Activated T-helper 17 cell treated with anti-CD3 and anti-CD28 coated beads, Interleukin-2, amount 50 U/mL, for 72 hours (primary cell): ENCODE results near the gene GOLGA3. TPM values are rescaled to one million over a fixed set of nuclear protein-coding genes. Genes with fewer than 3 reads are reported as not detected.
"Not testable (repeated sequence)": the region's sequence is repeated elsewhere in the genome, so short reads cannot be mapped to it uniquely, and the experiment has no call there.

ENCODE experiments used
- ATAC-seq: fragments of 150-1000 bp; cut with Tn5 transposase; replicated peaks from 2 replicates; pipeline ENCODE4 v1.10.0; 2021; ENCODE audit warnings: mild to moderate bottlenecking, moderate library complexity
- H3K27ac Mint-ChIP-seq: one replicate; pipeline ENCODE4 v1.8.0; 2022; ENCODE audit warnings: mixed read lengths
- H3K27me3 Mint-ChIP-seq: one replicate; pipeline ENCODE4 v1.8.0; 2022; ENCODE audit warnings: mixed read lengths
- H3K36me3 Mint-ChIP-seq: one replicate; pipeline ENCODE4 v1.8.0; 2022; ENCODE audit warnings: low read depth, mild to moderate bottlenecking, mixed read lengths
- H3K4me1 Mint-ChIP-seq: one replicate; pipeline ENCODE4 v1.8.0; 2022; ENCODE audit warnings: mixed read lengths
- H3K4me3 Mint-ChIP-seq: one replicate; pipeline ENCODE4 v1.8.0; 2022; ENCODE audit warnings: mild to moderate bottlenecking, mixed read lengths
- H3K9me3 Mint-ChIP-seq: one replicate; pipeline ENCODE4 v1.8.0; 2022; ENCODE audit warnings: mixed read lengths
- total RNA-seq, 2 donors: library from RNA; stranded (reverse); gene quantifications; one replicate each; pipeline ENCODE4 v1.2.3, GENCODE V29; 2022

Gene GOLGA3
- total RNA-seq, 2 donors from 2014 or later: 51.8 to 56.8 TPM

- Mint-ChIP-seq H3K27ac (no peak overlapping the region), H3K27me3 (no peaks in the 10 kb centered on the region), H3K9me3 (no peaks in the 10 kb centered on the region), H3K36me3 (peaks cover 88% of the 10 kb centered on the region), H3K4me3 (no peak overlapping the region), H3K4me1 (no peaks in the 10 kb centered on the region)
- no peak for ATAC-seq
These were observed 40.8 kb downstream of the GOLGA3 start for GRCh38 chr12:132787877-132788276.

GRCh38 chr12:132786192-132786591 is 42.5 kb downstream of the GOLGA3 start:
- no peak for ATAC-seq

GRCh38 chr12:132784580-132784979 is 44.1 kb downstream of the GOLGA3 start:
- Mint-ChIP-seq H3K36me3 (peaks cover 93% of the 10 kb centered on the region), H3K27ac (no peak overlapping the region), H3K9me3 (no peaks in the 10 kb centered on the region), H3K4me3 (no peak overlapping the region), H3K4me1 (no peaks in the 10 kb centered on the region), H3K27me3 (no peaks in the 10 kb centered on the region)
- no peak for ATAC-seq

More at GRCh38 chr12:132786192-132786591, 42.5 kb downstream of the GOLGA3 start:
- peaks cover 93% of the 10 kb centered on the region for H3K36me3 Mint-ChIP-seq
- H3K27me3 Mint-ChIP-seq: no peaks in the 10 kb centered on the region
- no peaks in the 10 kb centered on the region for H3K4me1 Mint-ChIP-seq
- peak overlapping the region; percentile 56 for H3K27ac Mint-ChIP-seq
- no peak overlapping the region for H3K4me3 Mint-ChIP-seq
- H3K9me3 Mint-ChIP-seq: no peaks in the 10 kb centered on the region

DNA sequence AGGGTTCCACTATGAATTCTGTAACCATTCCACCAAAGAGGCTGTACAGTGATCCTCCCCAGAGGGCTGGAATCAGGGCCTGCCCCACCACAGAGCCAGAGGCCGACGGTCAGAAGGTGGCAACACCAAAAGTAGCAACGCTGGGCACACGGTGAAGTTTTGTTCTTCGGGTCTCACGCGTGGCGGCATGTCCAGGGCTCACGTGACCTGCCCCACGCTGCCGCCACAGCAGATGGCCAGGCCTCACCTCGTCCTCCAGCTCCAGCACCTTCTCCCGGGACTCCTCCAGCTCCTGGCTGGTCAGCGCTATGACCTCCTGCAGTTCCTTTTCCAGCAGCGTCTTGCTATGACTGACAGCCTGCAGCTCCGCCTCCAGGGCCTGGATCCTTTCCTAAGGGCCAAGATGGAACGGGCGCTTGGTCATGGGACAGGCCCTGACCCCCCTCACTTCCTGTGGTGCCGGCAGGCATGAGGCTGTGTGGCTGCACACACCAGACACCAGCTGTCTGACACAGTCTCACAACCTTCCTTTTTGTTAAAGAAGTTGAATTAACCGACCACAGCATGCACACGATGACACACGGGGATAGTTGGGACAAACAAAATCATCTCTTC is 44.6 kb downstream of the GOLGA3 start:
- ATAC-seq: no peak
- no peak overlapping the region for H3K4me3 Mint-ChIP-seq

DNA sequence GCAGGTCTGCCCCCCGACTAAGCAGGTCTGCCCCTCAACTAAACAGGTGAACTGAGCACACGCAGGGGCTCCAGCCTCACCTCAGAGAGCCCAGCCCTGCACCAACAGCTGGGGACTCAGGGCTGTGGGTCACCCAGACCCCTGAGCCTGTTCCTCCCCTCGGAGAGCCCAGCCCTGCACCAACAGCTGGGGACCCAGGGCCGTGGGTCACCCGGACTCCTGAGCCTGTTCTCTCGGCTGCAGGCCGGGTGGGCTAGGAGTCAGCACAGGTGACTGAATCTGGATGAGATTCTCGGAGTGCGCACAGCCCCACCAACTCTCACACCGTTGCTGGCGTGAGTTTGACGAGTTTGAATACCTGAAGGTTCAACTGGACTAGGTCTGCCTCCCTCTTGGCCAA is 46.7 kb downstream of the GOLGA3 start:
- no peak overlapping the region for H3K4me3 Mint-ChIP-seq
- H3K9me3 Mint-ChIP-seq: no peaks in the 10 kb centered on the region
- H3K36me3 Mint-ChIP-seq: peaks cover 87% of the 10 kb centered on the region
- ATAC-seq: no peak
- no peaks in the 10 kb centered on the region for H3K4me1 Mint-ChIP-seq
- H3K27ac Mint-ChIP-seq: no peak overlapping the region
- H3K27me3 Mint-ChIP-seq: no peaks in the 10 kb centered on the region

More for the DNA sequence above, 44.6 kb downstream of the GOLGA3 start:
- Mint-ChIP-seq H3K36me3 (peaks cover 91% of the 10 kb centered on the region), H3K4me1 (no peaks in the 10 kb centered on the region), H3K27me3 (no peaks in the 10 kb centered on the region), H3K9me3 (no peaks in the 10 kb centered on the region), H3K27ac (no peak overlapping the region)

DNA sequence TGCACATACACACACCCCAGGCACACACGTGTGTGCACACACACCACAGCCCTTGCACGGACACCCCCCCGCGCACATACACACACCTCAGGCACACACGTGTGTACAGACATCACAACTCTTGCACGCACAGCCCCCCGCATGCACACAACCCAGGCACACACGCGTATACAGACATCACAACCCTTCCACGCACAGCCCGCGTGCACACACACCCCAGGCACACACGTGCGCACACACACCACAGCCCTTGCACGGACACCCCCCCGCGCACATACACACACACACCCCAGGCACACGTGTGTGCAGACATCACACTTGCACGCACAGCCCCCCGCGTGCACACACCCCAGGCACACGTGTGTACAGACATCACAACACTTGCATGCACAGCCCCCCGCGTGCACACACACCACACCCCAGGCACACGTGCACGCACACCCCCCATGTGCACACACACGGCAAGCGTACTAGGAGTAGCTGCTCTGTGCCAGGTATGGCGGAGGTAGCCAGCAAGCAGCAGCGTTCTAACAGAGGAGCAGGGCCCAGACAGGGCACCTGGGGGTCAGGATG is 48.8 kb downstream of the GOLGA3 start:
- no peak for ATAC-seq
- H3K4me3 Mint-ChIP-seq: no peak overlapping the region
- no peaks in the 10 kb centered on the region for H3K4me1 Mint-ChIP-seq
- H3K27me3 Mint-ChIP-seq: no peaks in the 10 kb centered on the region
- no peak overlapping the region for H3K27ac Mint-ChIP-seq
- H3K36me3 Mint-ChIP-seq: peaks cover 87% of the 10 kb centered on the region
- no peaks in the 10 kb centered on the region for H3K9me3 Mint-ChIP-seq

GRCh38 chr12:132777614-132778013 is 51.1 kb downstream of the GOLGA3 start:
- H3K4me3 Mint-ChIP-seq: no peak overlapping the region
- no peak for ATAC-seq
- no peaks in the 10 kb centered on the region for H3K9me3 Mint-ChIP-seq
- no peaks in the 10 kb centered on the region for H3K4me1 Mint-ChIP-seq
- H3K36me3 Mint-ChIP-seq: peaks cover 85% of the 10 kb centered on the region
- H3K27me3 Mint-ChIP-seq: no peaks in the 10 kb centered on the region
- H3K27ac Mint-ChIP-seq: no peak overlapping the region

GRCh38 chr12:132776816-132777568 is 51.7 kb downstream of the GOLGA3 start:
- Mint-ChIP-seq H3K4me3 (no peak overlapping the region), H3K4me1 (no peaks in the 10 kb centered on the region), H3K27me3 (no peaks in the 10 kb centered on the region), H3K9me3 (no peaks in the 10 kb centered on the region), H3K27ac (no peak overlapping the region), H3K36me3 (peaks cover 86% of the 10 kb centered on the region)
- no peak for ATAC-seq

GRCh38 chr12:132776230-132776625 is 52.4 kb downstream of the GOLGA3 start:
- not testable (repeated sequence) for H3K27ac Mint-ChIP-seq, H3K4me1 Mint-ChIP-seq, H3K9me3 Mint-ChIP-seq, ATAC-seq, H3K27me3 Mint-ChIP-seq, H3K4me3 Mint-ChIP-seq
- peaks cover 88% of the 10 kb centered on the region for H3K36me3 Mint-ChIP-seq

DNA sequence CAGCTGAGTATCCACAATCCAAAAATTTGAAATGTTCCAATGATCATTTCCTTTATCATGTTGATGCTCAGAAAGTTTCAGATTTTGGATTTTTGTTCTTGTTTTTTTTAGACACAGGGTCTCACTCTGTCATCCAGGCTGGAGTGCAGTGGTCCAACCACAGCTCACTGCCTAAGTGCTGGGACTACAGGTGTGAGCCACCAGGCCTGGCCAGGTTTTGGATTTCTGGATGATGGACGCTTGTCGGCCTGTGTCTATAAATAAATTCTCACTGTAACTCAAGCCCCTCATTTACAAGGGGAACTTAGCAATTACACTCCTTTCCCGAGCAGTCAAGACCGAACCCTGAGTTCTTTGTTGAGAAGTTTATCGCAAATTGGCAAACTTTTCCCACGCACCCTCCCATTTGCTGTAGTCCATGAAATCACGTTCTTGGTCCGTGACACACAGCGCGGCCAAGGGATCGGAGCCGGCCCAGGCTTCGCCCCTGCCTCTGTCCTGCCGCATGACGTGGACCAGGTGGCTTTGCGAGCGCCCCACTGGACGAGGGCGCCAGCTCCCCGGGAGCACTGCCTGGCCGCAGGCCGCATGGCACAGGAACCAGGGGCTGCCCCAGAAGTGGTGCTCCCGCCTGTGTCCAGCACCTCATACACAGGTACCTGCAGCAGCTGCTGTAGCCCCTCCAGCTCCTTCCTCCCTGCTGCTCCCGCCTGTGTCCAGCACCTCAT is 53.0 kb downstream of the GOLGA3 start:
- Mint-ChIP-seq H3K9me3 (no peaks in the 10 kb centered on the region), H3K4me1 (no peaks in the 10 kb centered on the region), H3K27ac (no peak overlapping the region), H3K36me3 (peaks cover 84% of the 10 kb centered on the region), H3K4me3 (no peak overlapping the region), H3K27me3 (no peaks in the 10 kb centered on the region)
- no peak for ATAC-seq

- Mint-ChIP-seq H3K4me3 (no peak overlapping the region), H3K36me3 (peaks cover 82% of the 10 kb centered on the region), H3K4me1 (no peaks in the 10 kb centered on the region), H3K9me3 (no peaks in the 10 kb centered on the region), H3K27ac (peak overlapping the region; percentile 52), H3K27me3 (no peaks in the 10 kb centered on the region)
- ATAC-seq: no peak
These were observed 53.9 kb downstream of the GOLGA3 start for GRCh38 chr12:132774646-132775275.

DNA sequence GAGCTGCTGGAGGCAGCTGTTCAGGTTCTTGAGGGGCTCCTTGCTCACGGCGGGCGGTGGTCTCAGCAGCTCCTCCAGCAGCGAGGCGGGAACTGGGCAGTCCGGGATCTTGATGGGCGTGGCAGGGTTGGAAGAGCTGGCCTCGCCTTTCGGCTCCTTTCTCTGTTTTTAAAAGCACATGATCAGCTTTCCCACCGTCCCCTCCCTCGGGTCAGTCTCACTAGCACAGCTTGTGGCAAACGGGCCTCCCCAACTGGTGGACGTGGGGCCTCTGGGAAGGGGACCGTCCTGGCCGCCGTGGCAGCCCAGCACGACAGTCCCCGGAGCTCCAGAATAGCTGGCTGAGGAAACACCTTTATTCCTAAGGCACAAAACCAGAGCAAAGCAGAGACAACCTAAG is 54.5 kb downstream of the GOLGA3 start:
- H3K27ac Mint-ChIP-seq: no peak overlapping the region
- H3K4me3 Mint-ChIP-seq: no peak overlapping the region
- no peaks in the 10 kb centered on the region for H3K4me1 Mint-ChIP-seq
- H3K9me3 Mint-ChIP-seq: no peaks in the 10 kb centered on the region
- ATAC-seq: no peak
- H3K27me3 Mint-ChIP-seq: no peaks in the 10 kb centered on the region
- peaks cover 82% of the 10 kb centered on the region for H3K36me3 Mint-ChIP-seq

DNA sequence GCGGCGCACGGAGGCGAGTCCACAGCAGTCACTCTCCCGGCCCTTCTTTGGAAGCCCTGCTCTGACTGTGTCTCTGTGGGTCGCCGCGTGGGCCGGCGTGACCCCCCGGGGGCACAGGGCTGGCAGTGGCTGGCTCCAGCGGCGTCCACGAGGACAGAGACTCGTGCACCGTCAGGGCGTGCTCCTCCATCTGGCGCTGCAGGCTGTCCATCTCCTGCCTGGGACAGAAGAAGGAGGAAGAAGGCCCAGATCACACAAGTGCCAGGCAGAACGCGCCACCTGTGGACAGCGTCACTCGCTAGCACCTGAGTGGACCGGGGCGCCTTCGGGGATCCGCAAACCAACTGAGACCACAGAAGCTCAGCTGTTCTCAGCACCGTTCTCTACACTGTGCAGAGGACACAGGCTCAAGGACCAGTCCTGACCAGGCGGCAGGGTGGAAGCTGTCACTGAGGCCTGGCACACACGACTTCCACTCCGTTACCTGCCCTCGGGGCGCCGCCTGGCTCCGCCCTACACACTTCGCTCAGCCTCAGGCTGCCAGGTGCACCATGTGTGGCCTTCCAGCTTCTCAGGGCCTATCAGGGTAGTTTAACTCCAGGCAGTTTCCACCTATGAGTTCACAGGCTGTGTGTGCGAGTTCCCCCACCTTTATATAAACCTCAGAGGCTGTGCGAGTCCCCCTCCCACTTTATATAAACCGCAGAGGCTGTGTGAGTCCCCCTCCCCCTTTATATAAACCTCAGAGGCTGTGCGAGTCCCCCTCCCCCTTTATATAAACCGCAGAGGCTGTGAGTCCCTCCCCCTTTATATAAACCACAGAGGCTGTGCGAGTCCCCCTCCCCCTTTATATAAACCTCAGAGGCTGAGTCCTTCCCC is 55.4 kb downstream of the GOLGA3 start:
- Mint-ChIP-seq H3K4me1 (peaks cover 4% of the 10 kb centered on the region), H3K9me3 (no peaks in the 10 kb centered on the region), H3K27me3 (no peaks in the 10 kb centered on the region), H3K4me3 (no peak overlapping the region), H3K27ac (no peak overlapping the region), H3K36me3 (peaks cover 91% of the 10 kb centered on the region)
- no peak for ATAC-seq
